HG03175 (cell line): ENCODE measurements around the gene SDHB.

Experiments
- ATAC-seq: cut with Tn5 transposase; IDR thresholded peaks from one replicate; pipeline ENCODE4 v1.9.1; 2021; ENCODE audit warnings: mild to moderate bottlenecking, moderate library complexity; ENCODE audit not compliant: unreplicated experiment

Gene SDHB

DNA sequence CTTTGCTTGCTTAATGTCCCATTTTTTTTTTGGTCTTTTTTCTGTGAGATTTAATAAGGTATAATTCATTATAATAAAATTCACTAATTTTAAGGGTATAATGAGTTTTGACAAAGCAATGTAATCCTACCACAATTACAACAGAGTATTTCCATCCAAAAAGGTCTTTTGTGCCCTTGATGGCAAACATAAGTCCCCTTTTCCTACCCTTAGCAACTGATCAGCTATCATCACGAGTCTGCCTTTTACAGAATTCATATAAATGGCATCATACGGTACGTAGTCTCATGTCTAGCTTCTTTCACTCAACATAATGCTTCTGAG is 7.5 kb downstream of the SDHB start:
- ATAC-seq: no peak

DNA sequence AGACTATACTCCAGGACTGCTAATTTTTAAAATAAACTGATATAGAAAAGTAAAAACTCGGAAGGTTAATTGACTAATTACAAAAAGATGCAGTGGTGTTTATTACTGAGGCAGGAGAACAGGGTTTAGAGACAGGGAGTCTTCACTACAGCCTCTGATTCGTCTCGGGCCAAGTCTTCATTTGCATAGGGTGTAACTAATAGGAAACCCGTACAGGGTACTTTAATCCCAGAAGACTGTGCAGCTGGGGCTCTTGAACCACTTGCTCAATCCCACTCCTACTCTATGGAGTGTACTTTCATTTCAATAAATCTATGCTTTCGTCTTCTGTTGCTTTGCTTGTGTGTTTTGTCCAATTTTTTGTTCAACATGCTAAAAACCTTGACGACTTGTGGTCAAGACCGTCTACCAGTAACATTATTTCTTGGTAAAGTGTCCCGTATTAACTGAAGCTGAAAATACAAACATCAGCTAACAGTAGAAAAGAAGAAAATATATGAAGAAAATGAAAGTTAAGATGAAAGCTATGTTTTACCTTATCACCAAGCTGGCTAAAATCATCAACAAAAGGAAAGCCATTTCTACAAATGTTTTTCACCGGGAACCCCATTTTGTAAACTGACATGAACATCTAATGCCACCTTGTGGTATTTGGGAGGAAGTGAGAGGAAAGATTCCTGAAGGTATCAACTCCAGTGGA is 8.0 kb downstream of the SDHB start:
- no peak for ATAC-seq

DNA sequence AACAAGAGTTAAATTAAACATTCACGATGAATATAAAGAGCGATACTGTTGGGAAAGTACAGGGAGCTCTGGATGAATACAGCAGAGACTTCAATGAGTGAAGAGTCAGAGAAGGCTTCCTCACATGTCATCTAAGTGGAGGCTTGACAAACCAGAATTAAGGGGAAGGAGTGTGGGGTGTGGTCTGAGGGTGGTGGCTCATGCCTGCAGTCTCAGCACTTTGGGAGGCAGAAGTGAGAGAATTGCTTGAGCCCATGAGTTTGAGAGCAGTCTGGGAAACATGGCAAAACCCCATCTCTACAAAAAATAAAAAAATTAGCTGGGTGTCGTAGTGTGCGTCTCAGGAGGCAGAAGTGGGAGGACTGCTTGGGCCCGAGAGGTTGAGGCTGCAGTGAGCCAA is 8.7 kb downstream of the SDHB start:
- ATAC-seq: no peak

DNA sequence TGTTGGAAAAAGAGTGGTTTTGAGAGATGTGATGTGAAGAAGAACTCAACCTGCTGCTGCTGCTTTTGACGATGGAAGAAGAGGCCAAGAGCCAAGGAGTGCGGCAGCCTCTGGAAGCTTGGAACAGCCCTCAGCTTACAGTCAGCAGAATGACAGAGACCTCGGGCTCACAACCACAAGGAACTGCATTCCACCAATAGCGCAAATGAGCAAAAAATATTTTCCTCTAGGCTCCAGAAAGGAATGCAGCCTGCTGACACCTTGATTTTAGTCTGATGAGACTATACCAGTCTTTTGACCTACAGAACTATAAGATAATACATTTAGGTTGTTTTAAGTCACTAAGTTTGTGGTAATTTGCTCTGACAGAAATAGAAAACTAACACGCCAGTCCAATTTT is 10.2 kb downstream of the SDHB start:
- ATAC-seq: no peak

DNA sequence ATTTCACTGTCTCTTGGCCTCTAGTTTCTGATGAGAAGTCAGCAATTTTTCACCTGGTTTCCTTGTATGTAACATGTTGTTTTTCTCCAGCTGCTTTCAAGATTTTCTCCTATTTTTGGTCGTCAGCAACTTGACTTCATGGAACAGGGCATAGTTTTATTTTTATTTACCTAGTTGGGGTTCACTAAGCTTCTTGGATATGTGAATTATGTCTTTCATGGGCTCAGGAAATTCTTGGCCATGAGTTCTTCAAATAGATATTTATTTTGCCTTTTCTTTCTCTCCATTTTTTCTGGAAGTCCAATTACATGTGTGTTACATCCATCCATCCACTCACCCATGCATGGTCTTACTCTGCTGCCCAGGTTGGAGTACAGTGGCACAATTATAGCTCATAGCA is 13.7 kb downstream of the SDHB start:
- ATAC-seq: no peak

DNA sequence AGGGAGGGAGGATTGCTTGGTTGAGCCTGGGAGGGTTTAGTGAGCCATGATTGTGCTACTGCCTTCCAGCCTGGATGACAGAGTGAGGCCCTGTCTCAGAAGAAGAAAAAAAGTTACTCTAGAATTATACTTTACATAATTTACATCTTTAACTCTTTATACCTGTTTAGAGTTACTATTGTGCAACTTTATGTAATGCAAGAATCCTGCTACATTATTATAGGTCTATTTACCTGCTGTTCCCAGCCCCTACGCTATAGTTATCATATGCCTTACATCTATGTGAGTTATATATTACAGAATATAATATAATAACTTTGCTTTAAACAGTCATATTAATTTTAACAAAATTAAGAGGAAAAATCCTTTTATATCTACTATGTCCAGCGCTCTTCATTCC is 14.3 kb downstream of the SDHB start:
- no peak for ATAC-seq

DNA sequence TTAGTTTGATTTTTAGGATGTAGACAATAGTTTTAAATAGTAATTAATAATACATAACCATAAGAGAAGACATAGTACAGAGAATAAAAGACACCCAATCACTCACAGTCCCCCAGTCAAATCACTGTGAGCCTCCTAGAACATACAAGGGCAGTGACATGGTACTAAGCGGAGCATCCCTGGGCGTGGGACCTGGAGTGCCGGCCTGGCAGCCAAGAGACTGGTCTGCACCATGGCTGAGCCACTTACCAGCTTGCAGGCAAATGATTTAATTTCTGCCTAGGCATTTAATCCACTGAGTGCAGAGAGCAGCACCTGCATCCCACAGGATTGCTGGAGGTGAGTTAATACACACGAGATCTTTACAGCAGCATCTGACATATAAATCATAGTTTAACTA is 20.4 kb downstream of the SDHB start:
- no peak for ATAC-seq

DNA sequence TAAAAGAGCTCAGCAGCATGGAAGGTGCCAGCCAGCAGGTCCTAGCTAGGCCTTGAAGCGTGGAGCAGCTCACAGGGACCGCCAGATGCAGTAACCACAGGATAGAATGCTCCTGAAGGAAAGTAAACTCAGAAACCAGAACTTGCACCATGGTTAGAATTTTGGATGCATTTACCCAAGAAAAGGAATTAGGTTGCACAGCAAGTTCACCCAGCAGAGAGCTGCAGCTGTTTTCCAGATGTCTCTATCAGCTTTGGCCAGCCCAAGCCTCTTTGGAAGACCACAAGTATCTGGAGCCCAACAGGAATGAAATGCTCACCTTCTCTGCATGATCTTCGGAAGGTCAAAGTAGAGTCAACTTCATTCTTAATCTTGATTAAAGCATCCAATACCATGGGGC is 21.1 kb downstream of the SDHB start:
- no peak for ATAC-seq

DNA sequence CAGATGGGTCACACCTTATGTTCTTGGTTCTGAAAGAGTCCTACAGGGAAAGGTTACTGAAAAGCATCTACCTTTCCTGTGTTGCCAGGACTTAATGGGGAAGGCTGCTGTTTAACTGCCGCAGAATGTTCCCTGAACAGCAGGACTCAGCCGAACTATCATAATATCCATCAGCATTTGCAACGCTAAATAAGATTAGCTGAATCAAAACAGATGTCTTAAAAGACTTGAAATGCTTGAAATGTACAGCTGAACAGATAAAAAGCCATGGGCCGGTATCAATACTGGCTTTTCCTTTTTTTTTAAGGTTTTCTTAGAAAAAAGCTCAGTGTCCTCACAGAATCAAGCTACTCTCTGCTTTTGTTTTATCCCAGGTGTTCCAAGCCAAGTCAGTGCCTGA is 22.4 kb downstream of the SDHB start:
- ATAC-seq: no peak

DNA sequence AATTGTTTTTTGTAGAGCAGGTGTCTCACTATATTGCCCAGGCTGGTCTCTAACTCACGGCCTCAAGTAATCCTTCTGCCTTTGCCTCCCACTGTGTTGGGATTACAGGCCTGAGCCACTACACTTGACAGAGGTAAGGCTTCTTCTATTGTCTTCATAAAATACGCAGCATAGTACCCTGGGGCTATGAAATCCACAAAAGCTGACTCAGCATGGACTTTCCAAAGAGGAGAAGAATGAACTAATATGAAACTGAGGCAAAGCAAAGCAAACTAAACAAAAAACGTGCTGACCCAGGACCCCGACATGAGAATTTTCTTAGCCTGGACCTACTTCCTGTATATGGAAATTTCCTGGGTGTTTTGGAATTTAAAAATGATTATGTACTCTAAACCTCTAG is 23.6 kb downstream of the SDHB start:
- no peak for ATAC-seq

DNA sequence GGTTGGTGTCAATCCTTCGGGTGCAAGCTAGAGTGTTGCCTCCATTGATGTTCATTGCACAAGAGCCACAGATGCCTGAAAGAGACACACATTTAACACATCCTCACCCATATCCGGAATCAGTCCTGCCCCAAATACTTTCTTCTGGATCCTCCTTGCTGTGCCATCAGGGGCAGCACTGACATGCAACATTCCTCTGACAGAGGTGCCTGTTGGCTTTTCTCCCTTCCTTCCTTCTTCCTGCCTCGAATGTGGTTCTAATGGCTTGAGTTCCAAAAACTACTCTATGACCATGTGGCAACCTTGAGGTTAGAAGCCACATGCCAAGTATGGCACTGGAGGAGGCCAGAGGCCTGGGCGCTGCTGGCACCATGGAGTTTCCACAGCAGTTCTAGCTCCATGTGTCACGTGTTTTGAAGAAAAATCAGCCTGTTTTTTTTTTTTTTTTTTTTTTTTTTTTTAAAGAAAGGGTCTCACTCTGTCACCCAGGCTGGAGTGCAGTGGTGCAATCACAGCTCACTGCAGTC is 25.1 kb downstream of the SDHB start:
- ATAC-seq: no peak

DNA sequence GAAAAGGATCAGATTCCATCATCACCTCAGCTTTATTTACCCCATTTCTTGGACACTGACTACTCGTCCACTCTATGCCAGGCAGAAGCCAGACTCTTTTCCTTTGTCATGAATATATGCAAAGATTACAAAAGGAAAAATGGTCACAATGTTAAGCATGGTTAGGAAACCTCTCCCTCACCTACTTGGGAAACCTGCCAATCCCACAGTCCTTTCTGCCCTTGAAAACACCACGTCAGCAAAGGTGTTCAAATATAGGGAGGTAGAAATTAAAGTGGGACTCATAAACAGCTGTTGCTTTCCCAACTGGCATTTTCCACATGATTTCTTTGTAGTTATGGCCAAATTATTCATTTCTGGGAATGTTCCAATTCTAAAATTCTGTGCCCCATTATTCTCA is 25.9 kb downstream of the SDHB start:
- ATAC-seq: no peak

DNA sequence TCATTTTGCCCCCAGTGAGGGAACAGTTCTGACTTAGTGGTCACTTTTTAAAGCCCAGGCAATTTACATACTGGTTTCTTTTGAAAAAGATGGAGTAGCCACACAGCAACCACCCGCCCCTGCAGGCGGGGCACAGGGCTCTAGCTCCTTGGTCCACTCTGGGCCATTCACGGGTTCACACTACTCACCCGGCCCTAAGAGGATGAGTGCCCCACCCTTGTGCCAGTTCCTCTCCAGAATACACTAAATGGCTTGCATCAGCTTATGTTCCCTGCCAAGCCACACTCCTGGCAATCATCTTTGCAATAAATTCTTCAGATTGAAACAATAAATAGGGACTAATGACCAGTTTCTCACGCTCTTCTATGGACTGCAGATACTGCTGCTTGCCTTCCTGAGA is 26.4 kb downstream of the SDHB start:
- ATAC-seq: no peak

DNA sequence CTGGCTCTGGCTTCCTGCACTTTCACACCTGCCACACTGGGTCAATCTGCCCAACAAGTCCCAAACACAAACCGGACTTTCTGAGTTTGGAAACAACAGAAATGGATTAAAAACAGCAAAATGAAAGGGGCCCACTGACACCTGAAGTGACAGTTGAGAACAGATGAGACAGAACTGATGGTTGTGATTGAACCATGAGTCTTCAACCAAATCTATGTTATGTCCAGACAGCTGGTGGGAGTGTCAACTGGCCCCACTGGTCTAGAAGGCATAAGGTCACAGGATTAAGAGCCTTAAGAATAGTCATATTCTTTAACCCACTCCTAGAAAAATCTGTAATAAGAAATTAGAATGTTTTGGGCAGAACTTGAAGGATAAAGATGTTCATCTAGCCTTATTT is 29.1 kb downstream of the SDHB start:
- ATAC-seq: no peak

DNA sequence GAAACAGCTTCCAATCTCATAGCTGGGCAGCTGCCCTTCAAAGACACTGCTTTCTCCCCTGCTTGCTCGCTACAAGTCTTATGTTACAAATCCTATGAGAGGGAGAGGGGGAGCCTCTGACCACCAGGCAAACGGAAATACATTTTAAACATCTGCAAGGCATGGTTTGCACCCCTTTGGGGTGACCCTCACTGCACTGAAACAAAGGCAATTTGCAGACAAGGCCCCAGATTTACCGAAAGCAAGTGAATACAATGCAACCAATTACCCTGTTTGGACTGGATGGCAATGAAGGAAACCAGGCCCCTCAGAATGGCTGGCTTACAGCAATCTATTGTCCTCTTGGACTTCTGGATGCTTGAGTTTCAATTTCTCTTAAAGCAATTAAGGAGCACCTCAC is 30.3 kb downstream of the SDHB start:
- no peak for ATAC-seq

DNA sequence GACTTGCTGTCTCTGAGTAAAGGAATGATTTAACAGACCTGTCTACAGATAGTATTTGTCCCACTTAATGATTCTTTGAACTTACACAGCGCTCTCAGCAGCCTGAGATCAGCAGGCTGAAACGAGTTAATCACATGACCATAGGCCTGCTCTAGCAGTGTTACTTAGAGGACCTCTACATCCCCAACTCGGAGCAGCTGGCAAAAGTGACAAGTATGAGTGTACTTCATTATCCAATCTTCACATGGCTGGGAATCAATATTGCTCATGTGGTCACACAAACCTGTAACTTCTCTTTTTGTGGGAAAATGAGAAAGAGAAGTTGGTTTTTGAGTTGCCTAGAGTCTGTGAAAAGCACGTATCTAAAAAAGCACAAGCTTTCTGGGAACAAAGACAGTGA is 30.7 kb downstream of the SDHB start:
- ATAC-seq: no peak

DNA sequence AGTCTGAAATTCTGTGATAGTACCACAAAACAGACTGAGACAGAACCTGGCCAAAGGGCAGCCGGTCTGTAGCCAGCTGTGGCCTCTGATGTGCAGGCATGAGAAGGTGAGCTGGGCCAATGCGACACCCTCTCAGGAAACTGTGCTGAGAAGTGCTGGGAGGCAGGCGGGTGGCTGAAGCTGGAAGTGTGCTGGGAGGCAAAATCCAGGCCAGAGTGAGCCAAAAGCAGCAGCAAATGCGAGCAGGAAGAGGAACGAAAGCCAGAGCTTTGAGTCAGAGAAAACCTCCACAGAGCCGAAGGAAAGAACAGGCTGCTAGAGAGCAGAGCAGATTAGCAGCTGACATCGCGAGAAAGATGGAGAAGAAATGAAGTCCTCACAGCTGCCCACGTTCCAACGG is 31.9 kb downstream of the SDHB start:
- no peak for ATAC-seq

DNA sequence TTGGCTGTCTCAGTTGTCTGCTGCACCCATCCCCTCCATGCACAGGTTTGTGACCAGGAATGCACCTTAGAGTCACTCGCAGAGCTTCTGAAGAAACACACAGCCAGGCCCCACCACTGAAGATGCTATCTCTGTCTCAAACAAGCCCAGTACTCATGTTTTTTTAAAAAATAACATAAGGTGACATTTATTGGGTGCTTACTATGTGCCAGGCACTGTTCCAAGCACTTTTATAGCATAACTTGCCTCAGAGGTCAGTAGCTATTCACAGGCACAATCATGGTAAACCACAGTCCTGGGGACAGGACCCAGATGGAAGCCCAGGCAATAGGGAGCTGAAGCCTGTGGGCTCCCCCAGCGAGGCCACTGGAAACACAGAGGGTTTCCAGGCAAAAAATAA is 33.3 kb downstream of the SDHB start:
- no peak for ATAC-seq

DNA sequence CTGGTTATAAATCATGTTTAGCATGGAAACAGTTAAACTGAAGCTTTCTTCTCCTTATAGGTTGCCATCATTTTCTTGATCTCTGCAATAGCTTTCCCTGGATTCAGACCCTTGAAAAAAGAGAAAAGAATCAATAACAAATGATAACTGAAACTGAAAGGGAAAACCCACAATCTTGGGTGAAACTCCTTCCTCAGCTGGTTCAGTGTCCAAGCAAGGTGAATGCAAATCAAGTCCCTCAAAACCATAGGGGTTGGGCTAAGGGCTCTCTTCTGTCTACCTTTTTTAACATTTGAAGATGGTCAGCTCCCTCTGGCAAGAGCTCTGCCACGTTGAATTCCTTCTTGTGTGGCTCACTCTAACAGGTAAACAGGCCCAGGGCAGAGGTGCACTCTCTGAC is 35.0 kb downstream of the SDHB start:
- ATAC-seq: no peak

DNA sequence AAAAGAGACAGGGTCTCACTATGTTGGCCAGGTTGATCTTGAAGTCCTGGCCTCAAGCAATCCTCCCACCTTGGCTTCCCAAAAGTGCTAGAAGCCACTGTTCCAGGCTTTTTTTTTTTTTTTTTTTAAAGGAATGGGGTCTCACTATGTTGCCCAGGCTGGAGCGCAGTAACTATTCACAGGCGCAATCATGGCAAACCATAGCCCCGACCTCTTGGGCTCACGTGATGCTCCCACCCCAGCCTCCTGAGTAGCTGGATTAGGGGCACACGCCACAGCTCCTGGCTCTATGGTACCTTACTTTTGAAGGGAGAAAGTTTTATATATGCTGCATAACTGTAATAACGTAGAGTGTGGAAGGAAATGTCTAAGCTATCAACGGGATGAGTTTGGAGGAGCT is 36.4 kb downstream of the SDHB start:
- no peak for ATAC-seq

DNA sequence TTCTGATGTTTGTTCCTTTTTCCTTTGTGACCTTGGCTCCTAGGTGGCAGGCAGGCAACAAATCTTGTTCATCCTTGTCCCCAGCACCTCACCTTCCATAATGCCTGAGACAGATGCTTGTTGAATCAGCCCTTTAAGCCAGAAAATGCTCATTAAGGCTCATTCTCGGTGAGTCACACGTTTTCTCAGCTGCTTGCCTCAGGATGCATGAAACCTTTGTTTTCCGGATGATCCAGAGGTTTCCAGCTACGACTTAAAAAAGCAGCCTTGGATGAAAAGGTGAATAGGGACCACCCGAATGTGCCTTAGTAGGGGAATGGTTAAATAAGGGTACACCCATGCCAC is 37.5 kb downstream of the SDHB start:
- ATAC-seq: no peak

DNA sequence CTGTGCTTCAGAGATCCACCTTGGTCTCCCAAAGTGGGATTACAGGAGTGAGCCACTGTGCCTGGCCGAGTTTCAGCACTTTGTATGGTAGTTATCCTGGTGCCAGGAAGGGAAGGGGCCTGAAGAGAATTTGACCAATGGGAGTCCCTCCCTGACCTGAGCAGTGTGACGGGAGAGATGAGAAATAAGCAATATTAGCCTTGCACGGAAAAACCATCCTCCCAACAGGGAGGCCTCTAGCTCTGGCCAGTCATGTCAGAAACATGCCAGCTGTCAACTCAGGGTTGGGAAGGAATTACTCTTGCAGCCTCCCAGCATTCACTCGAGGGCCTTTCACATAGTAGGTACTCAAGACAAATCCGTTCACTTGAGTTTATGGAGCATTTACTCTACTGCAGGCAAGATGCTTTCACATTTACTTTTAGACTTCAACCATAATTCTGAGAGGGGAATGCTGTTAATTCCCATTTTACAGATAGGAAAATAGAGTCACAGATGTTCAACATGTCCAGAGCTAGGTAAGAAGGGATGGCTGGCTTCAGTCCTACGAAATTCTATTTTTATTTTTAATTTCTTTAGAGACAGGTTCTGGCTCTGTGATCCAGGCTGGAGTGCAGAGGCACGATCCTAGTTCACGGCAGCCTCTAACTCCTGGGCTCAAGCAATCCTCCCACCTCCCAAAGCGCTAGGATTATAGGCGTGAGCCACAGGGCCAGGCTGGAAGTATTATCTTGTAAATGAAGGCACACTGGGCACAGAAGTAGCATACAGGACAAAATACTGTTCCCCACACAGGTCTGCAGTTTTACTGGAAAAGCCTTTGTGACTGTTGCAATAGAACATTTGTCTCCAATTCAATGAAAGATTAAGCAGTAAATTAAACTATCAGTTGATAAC is 38.9 kb downstream of the SDHB start:
- ATAC-seq: no peak
